ENCODE measurements around the gene MYO15A.

DNA sequence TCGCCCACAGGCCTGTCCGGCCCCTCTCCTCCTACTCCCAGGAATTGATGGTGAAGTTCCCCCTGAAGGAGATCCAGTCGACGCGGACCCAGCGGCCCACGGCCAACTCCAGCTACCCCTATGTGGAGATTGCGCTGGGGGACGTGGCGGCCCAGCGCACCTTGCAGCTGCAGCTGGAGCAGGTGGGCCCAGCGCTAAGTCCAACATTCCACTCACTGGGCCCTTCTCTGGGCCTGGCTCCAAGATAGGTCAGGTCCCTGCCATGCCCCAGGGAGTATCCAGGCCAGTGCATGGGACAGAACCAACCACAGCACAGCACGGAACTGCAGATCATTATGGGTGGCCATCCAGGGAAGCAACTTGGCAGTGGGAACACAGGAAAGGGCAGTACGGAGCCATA, 65.2 kb downstream of the MYO15A start:
- no peak for TF ChIP-seq CTCF (conservative IDR thresholded peaks at IDR 0.05; ENCODE audit: low read length)
- no peak for TF ChIP-seq EZH2phosphoT487 (IDR thresholded peaks at IDR 0.05; ENCODE audit: borderline replicate concordance)

Data from Loucy (cell line).